Lung (tissue), 12 donors: Measurements from ENCODE around the gene MAGI3. TPM values are rescaled to one million over a fixed set of nuclear protein-coding genes. Genes with fewer than 3 reads are reported as not detected.

ENCODE experiments used
- ATAC-seq: fragments of 200-7000 bp; cut with Tn5 transposase; one replicate; pipeline ENCODE4 v1.9.1; 2020; ENCODE audit warnings: moderate number of reproducible peaks; ENCODE audit not compliant: insufficient read depth, low FRiP score
- DNase-seq, 3 donors: peaks; one replicate each; pipeline ENCODE4 v3.0.0-alpha.2; 2013 to 2017
- H3K27ac ChIP-seq, 2 donors: one replicate each; pipeline ENCODE4 v1.5.1; 2013; ENCODE audit warnings: mild to moderate bottlenecking in 2 of 2, moderate library complexity in 2 of 2, control low read depth in 1 of 2, inconsistent platforms in 1 of 2, low read depth in 1 of 2, low read length in 1 of 2
- H3K27me3 ChIP-seq, 3 donors: one replicate each; pipeline ENCODE4 v1.5.1; 2013; ENCODE audit warnings: low read length in 2 of 3; ENCODE audit not compliant: control insufficient read depth in 3 of 3, insufficient read depth in 3 of 3
- H3K36me3 ChIP-seq, 4 donors: one replicate each; pipeline ENCODE4 v1.5.1; 2013; ENCODE audit warnings: low read length in 4 of 4, mild to moderate bottlenecking in 1 of 4, moderate library complexity in 1 of 4; ENCODE audit not compliant: control insufficient read depth in 4 of 4, insufficient read depth in 4 of 4
- H3K4me1 ChIP-seq, 5 donors: one replicate each; pipeline ENCODE4 v1.5.1; 2013; ENCODE audit warnings: low read length in 5 of 5, mild to moderate bottlenecking in 2 of 5, moderate library complexity in 1 of 5; ENCODE audit not compliant: control insufficient read depth in 5 of 5, insufficient read depth in 5 of 5
- H3K4me3 ChIP-seq: one replicate; pipeline ENCODE4 v1.5.1; 2013; ENCODE audit warnings: mild to moderate bottlenecking, control low read depth, moderate library complexity
- H3K9ac ChIP-seq, 2 donors: one replicate each; pipeline ENCODE4 v1.5.1; 2013; ENCODE audit warnings: low read length in 2 of 2, control low read depth in 1 of 2; ENCODE audit not compliant: insufficient read depth in 1 of 2
- H3K9me3 ChIP-seq, 4 donors: one replicate each; pipeline ENCODE4 v1.5.1; 2013; ENCODE audit warnings: low read length in 3 of 4, mild to moderate bottlenecking in 1 of 4, moderate library complexity in 1 of 4; ENCODE audit not compliant: control insufficient read depth in 4 of 4, insufficient read depth in 3 of 4
- CTCF ChIP-seq: IDR thresholded peaks from 2 replicates; pipeline ENCODE4 v1.5.1; 2012; ENCODE audit warnings: mild to moderate bottlenecking; ENCODE audit errors: control extremely low read depth, extremely low read depth
- WGBS, 2 donors: extraction: QIAGEN DNeasy Blood & Tissue Kit; methylation state at CpG; one replicate each; pipeline ENCODE4 v1.1.7; 2013; 5-methylcytosine and 5-hydroxymethylcytosine counted together
- polyA plus RNA-seq, 2 donors: library from polyadenylated mRNA; stranded (reverse); fragments of 200-250 nt; gene quantifications; one replicate each; pipeline ENCODE4 v1.2.1, GENCODE V29; 2013
- total RNA-seq, 2 donors: library from RNA; depleted of rRNA in 1 of 2; stranded (reverse); fragments of >200 nt in 1 of 2; gene quantifications; one replicate each; pipeline ENCODE4 v1.2.1, GENCODE V29; 2014 to 2021
- donor health status: control.
- donor health status: control.
- donor health status: Bipolar disorder and iron deficiency.
- donor health status: healthy.
- donor health status: DM: yes; HTN: yes; CAD: no.

The MAGI3 gene
- total and polyA plus RNA-seq, 4 donors: 7.5 to 137 (median 35.5) TPM

DNA sequence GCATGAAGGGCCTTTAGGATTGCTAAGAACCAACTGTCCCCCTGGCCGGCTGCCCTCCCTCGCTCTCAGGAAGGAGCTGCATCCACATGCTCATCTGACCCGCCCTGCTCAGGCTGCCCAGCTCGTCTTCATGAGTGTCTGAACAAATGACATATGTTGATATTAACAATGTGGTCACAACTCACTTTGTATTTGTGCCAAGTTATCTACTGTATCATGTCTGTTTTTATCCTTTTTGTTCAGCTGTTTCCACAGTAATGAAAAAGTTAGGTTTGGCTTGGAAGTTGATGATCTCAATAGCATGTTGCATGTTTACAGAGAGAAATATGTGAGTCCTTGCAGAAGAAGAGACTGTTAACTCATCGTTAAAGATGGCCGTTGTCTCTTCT lies 293.8 kb downstream of the MAGI3 start:
- Histone ChIP-seq H3K27ac (no peak overlapping the region), H3K4me1 (peaks cover 0 to 14% (median 0%) of the 10 kb centered on the region in 5 donors), H3K27me3 (no peaks in the 10 kb centered on the region), H3K4me3 (no peak overlapping the region), H3K36me3 (peaks cover 0 to 7% (median 4%) of the 10 kb centered on the region in 4 donors), H3K9me3 (no peaks in the 10 kb centered on the region), H3K9ac (no peak overlapping the region)
- ATAC-seq (no peak), DNase-seq (peak; percentile 58 to 74 (median 69))
- no peak for TF ChIP-seq CTCF
- 49 to 63% methylated on average over 6 of the region's 6 CpGs for WGBS, 2 donors

DNA sequence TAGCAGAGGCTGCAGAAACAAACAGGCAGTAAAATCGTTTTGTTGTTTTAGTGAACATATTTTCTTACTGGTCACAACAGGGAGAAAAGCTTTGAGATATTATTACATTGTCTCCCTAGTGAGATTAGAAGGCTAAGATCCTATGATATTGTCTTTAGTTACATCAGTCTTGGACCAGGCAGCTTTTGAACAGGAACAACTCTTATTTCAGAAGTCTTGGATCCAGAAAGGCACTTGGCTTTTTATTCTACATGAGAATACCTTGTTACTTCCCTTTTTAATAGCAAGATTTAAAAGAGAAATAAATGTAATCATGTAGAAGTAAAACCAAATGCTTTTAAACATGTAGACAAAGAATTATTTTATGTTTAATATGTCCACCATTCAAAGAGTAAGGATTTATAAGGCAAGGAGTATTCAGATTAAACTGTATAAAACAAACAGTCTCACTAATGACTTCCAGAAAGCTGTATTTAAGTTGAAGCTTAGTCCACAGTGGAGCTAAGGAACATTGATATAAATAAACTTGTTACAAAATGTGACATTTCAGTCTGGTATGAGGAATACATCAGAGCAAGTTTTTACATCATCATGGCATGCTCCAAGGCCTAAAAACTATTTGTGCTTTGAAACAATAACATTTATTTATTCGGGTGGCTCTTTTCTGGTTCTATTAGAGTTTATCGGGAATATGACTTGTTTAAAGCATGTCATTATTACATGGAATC lies 296.7 kb downstream of the MAGI3 start:
- no peaks in the 10 kb centered on the region for H3K27me3 ChIP-seq
- ATAC-seq (no peak), DNase-seq (no peak)
- H3K4me3 ChIP-seq: no peak overlapping the region
- H3K4me1 ChIP-seq: peaks cover 0 to 14% (median 2%) of the 10 kb centered on the region in 5 donors
- no peak for TF ChIP-seq CTCF
- no peak overlapping the region for H3K27ac ChIP-seq
- H3K9me3 ChIP-seq: no peaks in the 10 kb centered on the region
- H3K9ac ChIP-seq: no peak overlapping the region
- WGBS, 2 donors: 88 to 90% methylated on average over 3 of the region's 3 CpGs
- H3K36me3 ChIP-seq: peaks cover 0 to 7% (median 6%) of the 10 kb centered on the region in 4 donors

DNA sequence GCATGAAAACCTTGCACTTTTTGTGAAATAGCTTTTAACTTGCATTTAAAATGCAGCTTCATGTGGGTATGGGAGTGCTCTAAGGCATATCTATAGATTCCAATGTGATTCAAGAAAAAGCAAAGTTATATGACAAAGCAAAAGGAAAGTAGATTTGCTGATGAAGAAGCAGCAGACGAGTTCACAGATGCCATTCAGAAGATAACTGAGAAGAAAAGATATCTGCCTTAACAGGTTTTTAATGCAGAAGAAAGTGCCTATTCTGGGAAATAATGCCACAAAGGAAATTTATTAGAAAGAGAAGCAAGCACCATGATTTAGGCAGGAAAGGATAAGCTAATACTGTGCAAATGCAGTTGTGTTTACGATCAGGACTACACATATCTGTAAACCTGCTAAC lies 300.9 kb downstream of the MAGI3 start:
- DNase-seq (no peak), ATAC-seq (no peak)
- 93 to 94% methylated on average over 2 of the region's 2 CpGs for WGBS, 2 donors
- peaks cover 0 to 2% (median 0%) of the 10 kb centered on the region in 5 donors for H3K4me1 ChIP-seq
- H3K9me3 ChIP-seq: peaks cover 0 to 3% (median 0%) of the 10 kb centered on the region in 4 donors
- no peak for TF ChIP-seq CTCF
- H3K27me3 ChIP-seq: no peaks in the 10 kb centered on the region
- no peak overlapping the region for H3K4me3 ChIP-seq
- no peak overlapping the region for H3K9ac ChIP-seq
- H3K36me3 ChIP-seq: peaks cover 0 to 4% (median 3%) of the 10 kb centered on the region in 4 donors
- no peak overlapping the region for H3K27ac ChIP-seq

DNA sequence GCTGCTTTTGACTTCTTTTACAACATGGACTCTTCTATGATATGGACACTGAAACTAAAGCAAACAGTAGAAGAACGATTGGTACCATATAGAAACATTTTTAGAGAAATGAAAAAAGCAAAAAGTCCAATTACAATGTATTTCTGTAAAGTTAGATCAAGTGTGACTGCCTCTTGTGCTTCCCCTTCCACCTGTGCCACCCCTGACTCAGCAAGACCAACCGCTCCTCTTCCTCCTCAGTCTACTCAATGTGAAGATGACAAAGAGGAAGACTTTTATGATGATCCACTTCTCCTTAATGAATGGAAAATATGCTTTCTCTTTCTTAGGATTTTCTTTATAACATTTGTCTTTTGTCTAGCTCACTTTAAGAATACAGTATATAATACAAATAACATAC lies 302.0 kb downstream of the MAGI3 start:
- Histone ChIP-seq H3K4me3 (no peak overlapping the region), H3K4me1 (peaks cover 0 to 2% (median 0%) of the 10 kb centered on the region in 5 donors), H3K27me3 (no peaks in the 10 kb centered on the region), H3K36me3 (peaks cover 3 to 10% (median 6%) of the 10 kb centered on the region in 4 donors), H3K9ac (no peak overlapping the region), H3K9me3 (peaks cover 0 to 3% (median 0%) of the 10 kb centered on the region in 4 donors), H3K27ac (no peak overlapping the region)
- no peak for TF ChIP-seq CTCF
- DNase-seq (no peak), ATAC-seq (no peak)
- 61 to 79% methylated on average over 2 of the region's 2 CpGs for WGBS, 2 donors
